Measurements from ENCODE around the gene GALK2.

GALK2 gene

GRCh38 chr15:49303003-49303402, 133.0 kb downstream of the GALK2 start:
- DNase-seq (ENCODE audit: extremely low spot score): no peak
- CTCF ChIA-PET: interaction anchor here (1.0 to 2.5 kb wide), 3 partner anchors 10 to 19 kb away, joined by 3 to 8 read pairs (median 6); no protein-coding TSS in a partner anchor
- TF ChIP-seq CTCF (IDR thresholded peaks at IDR 0.05; ENCODE audit: control extremely low read depth, extremely low read depth, low read depth, missing control alignments): no peak
- POLR2A ChIA-PET: no interaction called here

GRCh38 chr15:49306551-49306950, 136.5 kb downstream of the GALK2 start:
- ChIA-PET CTCF (no interaction called here), POLR2A (no interaction called here)
- no peak for DNase-seq (ENCODE audit: extremely low spot score)
- no peak for TF ChIP-seq CTCF (IDR thresholded peaks at IDR 0.05; ENCODE audit: control extremely low read depth, extremely low read depth, low read depth, missing control alignments)

GRCh38 chr15:49308686-49309085, 138.6 kb downstream of the GALK2 start:
- no peak for TF ChIP-seq CTCF (IDR thresholded peaks at IDR 0.05; ENCODE audit: control extremely low read depth, extremely low read depth, low read depth, missing control alignments)
- no peak for DNase-seq (ENCODE audit: extremely low spot score)
- POLR2A ChIA-PET: no interaction called here
- CTCF ChIA-PET: no interaction called here

- ChIA-PET CTCF (no interaction called here), POLR2A (no interaction called here)
- no peak for DNase-seq (ENCODE audit: extremely low spot score)
- TF ChIP-seq CTCF (IDR thresholded peaks at IDR 0.05; ENCODE audit: control extremely low read depth, extremely low read depth, low read depth, missing control alignments): no peak
Measured at GRCh38 chr15:49309889-49310288, 139.8 kb downstream of the GALK2 start.

- CTCF ChIA-PET: interaction anchor here (0.9 kb wide), 1 partner anchor 9 kb away, joined by 3 read pairs; no protein-coding TSS in a partner anchor
Measured at GRCh38 chr15:49313650-49314049, 143.6 kb downstream of the GALK2 start.

GRCh38 chr15:49314716-49315115, 144.7 kb downstream of the GALK2 start:
- no peak for DNase-seq (ENCODE audit: extremely low spot score)
- ChIA-PET CTCF (interaction anchor here (1.2 kb wide), 1 partner anchor 19 kb away, joined by 4 read pairs; no protein-coding TSS in a partner anchor), POLR2A (no interaction called here)
- TF ChIP-seq CTCF (IDR thresholded peaks at IDR 0.05; ENCODE audit: control extremely low read depth, extremely low read depth, low read depth, missing control alignments): no peak

More at GRCh38 chr15:49313650-49314049, 143.6 kb downstream of the GALK2 start:
- no peak for DNase-seq (ENCODE audit: extremely low spot score)
- TF ChIP-seq CTCF (IDR thresholded peaks at IDR 0.05; ENCODE audit: control extremely low read depth, extremely low read depth, low read depth, missing control alignments): no peak
- POLR2A ChIA-PET: no interaction called here

GRCh38 chr15:49315391-49315823, 145.4 kb downstream of the GALK2 start:
- DNase-seq (ENCODE audit: extremely low spot score): no peak
- POLR2A ChIA-PET: no interaction called here
- CTCF ChIA-PET: interaction anchor here (1.2 kb wide), 1 partner anchor 19 kb away, joined by 4 read pairs; no protein-coding TSS in a partner anchor

More at GRCh38 chr15:49315391-49315823, 145.4 kb downstream of the GALK2 start:
- no peak for TF ChIP-seq CTCF (IDR thresholded peaks at IDR 0.05; ENCODE audit: control extremely low read depth, extremely low read depth, low read depth, missing control alignments)

Measured in GM10248 (cell line).